ENCODE measurements around the gene CTIF. TPM values are rescaled to one million over a fixed set of nuclear protein-coding genes. Genes with fewer than 3 reads are reported as not detected.

CTIF gene
- total RNA-seq, 2 experiments from 2014 or later = 0.06 to 0.38 TPM

DNA sequence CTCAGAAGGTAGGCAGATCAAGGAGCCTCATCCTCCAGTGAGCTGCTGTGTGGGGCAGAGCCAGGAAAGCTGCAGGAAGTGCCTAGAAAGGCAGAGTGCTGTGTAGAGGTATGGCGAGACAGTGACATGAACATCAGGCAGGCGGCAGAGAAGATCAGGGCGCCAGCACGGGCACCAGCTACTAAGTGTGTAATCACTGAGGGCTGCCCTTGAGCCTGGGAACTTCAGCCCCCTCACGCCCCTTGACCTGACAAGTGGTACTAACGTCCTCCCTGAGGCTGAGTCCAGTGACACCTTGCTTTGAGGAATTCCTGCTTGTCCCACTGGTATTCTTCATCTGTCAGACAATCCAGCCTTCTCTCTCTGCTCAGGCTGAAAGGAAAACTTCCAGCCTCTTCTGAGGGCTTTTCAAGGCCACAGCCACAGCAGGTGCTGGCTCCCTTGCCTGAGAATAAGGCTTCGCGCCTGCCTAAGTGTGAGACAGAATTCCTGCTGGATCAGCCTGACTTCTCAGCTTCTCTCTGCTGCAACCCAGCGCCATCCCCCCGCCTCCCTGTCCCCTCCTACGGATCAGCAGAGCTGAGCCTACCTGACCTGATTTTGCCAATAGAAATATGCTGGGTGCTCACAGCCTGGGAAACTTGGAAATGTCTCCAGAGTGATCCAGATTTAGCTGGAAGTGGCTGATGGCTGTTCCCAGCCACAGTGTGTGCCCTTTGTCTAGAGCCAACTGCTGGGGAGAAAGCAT is 263.9 kb downstream of the CTIF start:
- no TSS peak for BruUV-seq (replicated peaks)
- H2AFZ ChIP-seq (ENCODE audit: low read length) = no peak overlapping the region
- H4K20me1 ChIP-seq (ENCODE audit: insufficient read depth, low read length) = no peaks in the 10 kb centered on the region
- ChIA-PET POLR2A (interaction anchor here (1.8 kb wide), 1 partner anchor 7 kb away, joined by 7 read pairs; no protein-coding TSS in a partner anchor), CTCF (ENCODE audit: unreplicated experiment) (no interaction called here)
- H3K4me1 ChIP-seq (ENCODE audit: insufficient read depth, low read length, poor library complexity, severe bottlenecking) = peaks cover 30% of the 10 kb centered on the region
- H3K4me3 ChIP-seq (ENCODE audit: low read depth, low read length, poor library complexity, severe bottlenecking) = no peak overlapping the region
- DNase-seq (ENCODE audit: low spot score) = no peak
- H3K79me2 ChIP-seq (ENCODE audit: insufficient read depth, low read depth, low read length) = no peaks in the 10 kb centered on the region
- no peaks in the 10 kb centered on the region for H3K36me3 ChIP-seq (ENCODE audit: insufficient read depth, low read length)
- intact Hi-C loops (cut with micrococcal nuclease; ENCODE audit: unreplicated experiment) = no loop called here
- no peaks in the 10 kb centered on the region for H3K9me2 ChIP-seq (ENCODE audit: insufficient read depth, low read length)
- TF ChIP-seq, protein P1, sequence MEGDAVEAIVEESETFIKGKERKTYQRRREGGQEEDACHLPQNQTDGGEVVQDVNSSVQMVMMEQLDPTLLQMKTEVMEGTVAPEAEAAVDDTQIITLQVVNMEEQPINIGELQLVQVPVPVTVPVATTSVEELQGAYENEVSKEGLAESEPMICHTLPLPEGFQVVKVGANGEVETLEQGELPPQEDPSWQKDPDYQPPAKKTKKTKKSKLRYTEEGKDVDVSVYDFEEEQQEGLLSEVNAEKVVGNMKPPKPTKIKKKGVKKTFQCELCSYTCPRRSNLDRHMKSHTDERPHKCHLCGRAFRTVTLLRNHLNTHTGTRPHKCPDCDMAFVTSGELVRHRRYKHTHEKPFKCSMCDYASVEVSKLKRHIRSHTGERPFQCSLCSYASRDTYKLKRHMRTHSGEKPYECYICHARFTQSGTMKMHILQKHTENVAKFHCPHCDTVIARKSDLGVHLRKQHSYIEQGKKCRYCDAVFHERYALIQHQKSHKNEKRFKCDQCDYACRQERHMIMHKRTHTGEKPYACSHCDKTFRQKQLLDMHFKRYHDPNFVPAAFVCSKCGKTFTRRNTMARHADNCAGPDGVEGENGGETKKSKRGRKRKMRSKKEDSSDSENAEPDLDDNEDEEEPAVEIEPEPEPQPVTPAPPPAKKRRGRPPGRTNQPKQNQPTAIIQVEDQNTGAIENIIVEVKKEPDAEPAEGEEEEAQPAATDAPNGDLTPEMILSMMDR (conservative IDR thresholded peaks at IDR 0.05; ENCODE audit: low read length) = no peak
- TF ChIP-seq EZH2phosphoT487 (IDR thresholded peaks at IDR 0.05; ENCODE audit: borderline replicate concordance, low read depth, low read length) = no peak
- H3K27ac ChIP-seq (ENCODE audit: low read depth, low read length, poor library complexity, severe bottlenecking) = no peak overlapping the region
- H3K9me3 ChIP-seq (ENCODE audit: low read length) = no peaks in the 10 kb centered on the region
- H3K4me2 ChIP-seq (ENCODE audit: low read length) = no peak overlapping the region

DNA sequence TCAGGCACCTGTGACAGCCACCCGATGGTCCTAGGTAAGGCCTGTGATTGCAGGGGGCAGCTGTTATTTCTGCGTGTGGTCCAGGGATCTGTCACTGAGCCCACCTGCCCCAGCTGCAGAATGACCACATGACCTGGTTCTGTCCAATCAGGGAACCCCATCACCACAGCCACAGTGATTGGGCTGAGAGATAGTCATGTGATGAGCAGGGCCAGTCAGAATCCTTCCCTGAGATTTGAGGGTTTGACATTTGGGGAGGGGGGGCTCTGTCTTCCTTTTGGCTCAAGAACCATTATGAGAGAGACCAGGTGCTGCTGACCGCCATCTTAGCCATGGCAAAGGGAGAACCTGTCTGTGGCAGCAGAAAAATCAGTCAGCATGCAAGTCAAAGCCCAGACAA is 264.7 kb downstream of the CTIF start:
- Histone ChIP-seq H3K9me3 (ENCODE audit: low read length) (no peaks in the 10 kb centered on the region), H4K20me1 (ENCODE audit: insufficient read depth, low read length) (no peaks in the 10 kb centered on the region), H3K27ac (ENCODE audit: low read depth, low read length, poor library complexity, severe bottlenecking) (no peak overlapping the region), H2AFZ (ENCODE audit: low read length) (no peak overlapping the region), H3K4me2 (ENCODE audit: low read length) (no peak overlapping the region), H3K79me2 (ENCODE audit: insufficient read depth, low read depth, low read length) (no peaks in the 10 kb centered on the region), H3K4me3 (ENCODE audit: low read depth, low read length, poor library complexity, severe bottlenecking) (no peak overlapping the region), H3K9me2 (ENCODE audit: insufficient read depth, low read length) (no peaks in the 10 kb centered on the region), H3K4me1 (ENCODE audit: insufficient read depth, low read length, poor library complexity, severe bottlenecking) (peaks cover 33% of the 10 kb centered on the region), H3K36me3 (ENCODE audit: insufficient read depth, low read length) (no peaks in the 10 kb centered on the region)
- no peak for DNase-seq (ENCODE audit: low spot score)
- no TSS peak for BruUV-seq (replicated peaks)
- TF ChIP-seq, protein P1 (conservative IDR thresholded peaks at IDR 0.05; ENCODE audit: low read length) = no peak
- no peak for TF ChIP-seq EZH2phosphoT487 (IDR thresholded peaks at IDR 0.05; ENCODE audit: borderline replicate concordance, low read depth, low read length)
- CTCF ChIA-PET (ENCODE audit: unreplicated experiment) = no interaction called here
- POLR2A ChIA-PET = no interaction called here
- intact Hi-C loops (cut with micrococcal nuclease; ENCODE audit: unreplicated experiment) = no loop called here

Measured in OCI-LY7 (cell line).